NCI-H187 (cell line): ENCODE measurements around the gene C1QTNF9.
"Not testable (repeated sequence)": the region's sequence is repeated elsewhere in the genome, so short reads cannot be mapped to it uniquely, and the experiment has no call there.

Source experiments
- DNase-seq, 2 experiments: peaks; one replicate each; lab custom pipeline; 2025; lab: John Stamatoyannopoulos, UW

C1QTNF9 gene

DNA sequence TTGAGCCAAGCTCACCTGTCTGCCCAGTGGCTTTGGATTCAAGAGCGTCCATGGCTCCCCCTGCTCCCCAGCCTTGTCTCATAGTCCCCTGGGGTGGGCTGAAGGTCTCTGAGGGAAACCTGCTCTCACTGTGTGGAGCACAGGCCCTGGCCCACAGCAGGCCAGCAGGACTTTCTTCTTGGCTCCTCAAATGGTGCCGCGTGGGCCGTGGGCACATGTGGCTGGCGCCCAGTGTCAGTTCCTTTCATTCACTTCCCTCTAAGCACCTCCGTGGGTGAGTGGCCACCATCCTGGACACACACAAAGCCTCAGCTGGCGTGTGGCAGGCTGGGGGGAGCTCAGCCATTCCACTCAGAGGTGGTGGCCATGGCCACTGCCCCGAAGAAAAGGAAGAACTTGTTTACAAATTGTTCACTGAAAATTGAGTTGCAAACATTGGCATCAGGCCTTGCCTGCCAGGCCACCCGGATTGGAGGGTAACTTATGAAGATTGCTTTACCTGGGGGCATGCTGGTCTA is 53.1 kb downstream of the C1QTNF9 start:
- DNase-seq, result no peak

DNA sequence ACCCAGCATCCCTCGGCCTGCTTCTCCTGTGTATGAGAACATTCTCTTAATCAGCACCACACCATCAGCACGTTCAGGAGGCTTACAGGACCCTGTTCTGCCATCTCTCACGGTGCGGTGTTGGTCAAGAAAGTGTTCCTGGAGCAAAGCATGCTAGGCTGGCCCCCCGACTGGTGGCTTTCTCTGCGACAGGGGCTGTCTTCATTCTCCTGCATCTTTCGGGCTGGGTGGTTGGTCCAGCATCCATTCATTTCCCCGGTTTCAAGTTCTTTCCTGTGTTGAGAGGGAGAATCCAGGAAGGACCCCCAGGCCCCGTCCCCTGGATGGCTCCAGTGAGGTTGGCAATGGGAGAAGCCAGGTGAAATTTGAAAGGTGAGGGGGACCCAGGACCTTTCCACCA is 55.8 kb downstream of the C1QTNF9 start:
- DNase-seq, result no peak

DNA sequence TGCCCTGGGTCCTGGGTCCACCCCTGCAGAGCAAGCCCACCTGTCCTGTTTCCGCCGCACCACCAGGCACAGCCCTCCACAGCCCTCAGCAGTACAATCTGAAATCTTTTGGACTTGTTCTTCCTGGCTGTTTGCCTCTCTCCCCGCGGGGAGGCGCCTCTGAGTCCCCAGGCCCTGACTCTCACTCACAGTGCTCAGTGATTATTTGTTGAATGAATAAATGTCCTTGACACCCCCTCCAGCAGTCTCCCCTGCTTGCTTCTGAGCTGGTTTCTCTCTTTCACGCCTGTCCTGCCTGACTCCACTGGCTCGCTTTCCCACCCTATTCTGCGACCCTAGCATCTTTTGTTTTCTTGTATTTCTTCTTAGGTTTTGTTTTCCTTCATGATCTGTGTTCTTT is 56.9 kb downstream of the C1QTNF9 start:
- not testable (repeated sequence) for DNase-seq

DNA sequence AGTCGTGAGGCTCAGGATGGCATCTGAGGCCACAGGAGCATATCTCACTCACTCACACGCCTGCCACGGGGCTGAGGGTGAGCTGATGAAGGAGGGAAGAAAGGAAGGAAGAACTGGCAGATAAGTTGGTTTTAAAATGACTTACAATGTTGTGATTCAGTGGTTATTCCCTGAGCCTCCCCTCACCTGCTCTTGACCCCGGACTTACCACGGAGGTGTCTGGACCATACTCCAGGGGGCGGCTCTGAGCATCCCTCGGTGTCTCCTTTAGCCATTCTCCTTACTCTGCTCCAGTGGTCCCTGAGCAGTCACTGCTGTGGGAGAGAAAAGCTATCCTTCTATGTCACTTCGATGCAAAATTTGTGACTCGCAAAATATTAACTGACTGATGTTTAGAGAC is 61.9 kb downstream of the C1QTNF9 start:
- DNase-seq, result not testable (repeated sequence)
